ENCODE data around the gene MRPS6. TPM values are rescaled to one million over a fixed set of nuclear protein-coding genes. Genes with fewer than 3 reads are reported as not detected.

The MRPS6 gene
- total and polyA plus RNA-seq, 2 experiments from 2014 or later: 54.9 to 201 TPM

DNA sequence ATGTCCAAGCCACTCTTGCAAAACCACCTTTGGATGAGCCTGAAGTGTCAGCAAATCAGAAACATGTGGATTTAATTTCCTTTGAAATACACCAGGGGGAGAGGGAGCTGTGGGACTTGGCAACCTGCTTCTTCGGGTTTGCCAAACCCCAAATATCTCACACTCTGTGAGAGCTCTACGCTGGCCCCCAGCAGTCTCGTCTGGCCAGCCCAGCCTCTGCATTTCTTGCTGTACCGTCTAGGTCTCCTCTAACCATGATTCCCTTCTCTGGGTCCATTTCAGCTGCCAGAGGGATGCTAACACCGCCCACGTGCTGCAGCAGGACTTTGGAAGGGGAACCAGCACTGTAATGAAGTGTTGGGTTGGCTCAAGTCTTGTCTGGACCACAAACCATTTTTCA lies 114.6 kb downstream of the MRPS6 start:
- H3K27me3 ChIP-seq: no peaks in the 10 kb centered on the region
- H3K9me3 ChIP-seq (ENCODE audit: low read depth): no peaks in the 10 kb centered on the region
- H4K20me1 ChIP-seq (ENCODE audit: insufficient read depth, poor library complexity, severe bottlenecking): no peaks in the 10 kb centered on the region
- no peaks in the 10 kb centered on the region for H3K36me3 ChIP-seq (replicated peaks; ENCODE audit: insufficient read depth, low read depth)
- H3K4me1 ChIP-seq (ENCODE audit: insufficient read depth): peaks cover 10% of the 10 kb centered on the region
- no peak overlapping the region for H3K27ac ChIP-seq
- TF ChIP-seq EZH2 (IDR thresholded peaks at IDR 0.05; ENCODE audit: borderline replicate concordance): no peak
- TF ChIP-seq CTCF (IDR thresholded peaks at IDR 0.05; ENCODE audit: poor library complexity): no peak
- TF ChIP-seq EZH2phosphoT487 (IDR thresholded peaks at IDR 0.05; ENCODE audit: low read depth, severe bottlenecking, unreplicated experiment): no peak
- no peak overlapping the region for H2AFZ ChIP-seq
- H3K79me2 ChIP-seq: no peaks in the 10 kb centered on the region
- no peaks in the 10 kb centered on the region for H3K9me2 ChIP-seq (replicated peaks; ENCODE audit: insufficient read depth)
- H3K4me3 ChIP-seq: no peak overlapping the region
- H3K4me2 ChIP-seq: no peak overlapping the region
- no peak for DNase-seq (ENCODE audit: low spot score)
- WGBS (ENCODE audit: low lambda C conversion rate, missing lambda C conversion rate): 83% methylated on average over 6 of the region's 6 CpGs

GRCh38 chr21:34189506-34189905 lies 116.1 kb downstream of the MRPS6 start:
- WGBS (ENCODE audit: low lambda C conversion rate, missing lambda C conversion rate): 36% methylated on average over 3 of the region's 3 CpGs

GRCh38 chr21:34190576-34191321 lies 117.4 kb downstream of the MRPS6 start:
- H3K4me2 ChIP-seq: peak overlapping the region; percentile 54
- H3K9me3 ChIP-seq (ENCODE audit: low read depth): no peaks in the 10 kb centered on the region
- no peak overlapping the region for H2AFZ ChIP-seq
- H4K20me1 ChIP-seq (ENCODE audit: insufficient read depth, poor library complexity, severe bottlenecking): no peaks in the 10 kb centered on the region
- no peak for TF ChIP-seq EZH2phosphoT487 (IDR thresholded peaks at IDR 0.05; ENCODE audit: low read depth, severe bottlenecking, unreplicated experiment)
- no peak for TF ChIP-seq CTCF (IDR thresholded peaks at IDR 0.05; ENCODE audit: poor library complexity)
- no peak for TF ChIP-seq EZH2 (IDR thresholded peaks at IDR 0.05; ENCODE audit: borderline replicate concordance)
- H3K4me1 ChIP-seq (ENCODE audit: insufficient read depth): peaks cover 13% of the 10 kb centered on the region
- H3K27ac ChIP-seq: peak overlapping the region; percentile 60
- DNase-seq (ENCODE audit: low spot score): peak; percentile 42
- no peaks in the 10 kb centered on the region for H3K36me3 ChIP-seq (replicated peaks; ENCODE audit: insufficient read depth, low read depth)
- no peaks in the 10 kb centered on the region for H3K27me3 ChIP-seq
- no peaks in the 10 kb centered on the region for H3K9me2 ChIP-seq (replicated peaks; ENCODE audit: insufficient read depth)
- H3K4me3 ChIP-seq: no peak overlapping the region
- H3K79me2 ChIP-seq: no peaks in the 10 kb centered on the region
- 44% methylated on average over 7 of the region's 7 CpGs for WGBS (ENCODE audit: low lambda C conversion rate, missing lambda C conversion rate)

More at GRCh38 chr21:34189506-34189905, 116.1 kb downstream of the MRPS6 start:
- Histone ChIP-seq H3K27ac (peak overlapping the region; percentile 60), H3K27me3 (no peaks in the 10 kb centered on the region), H3K9me2 (replicated peaks; ENCODE audit: insufficient read depth) (no peaks in the 10 kb centered on the region), H3K4me1 (ENCODE audit: insufficient read depth) (peaks cover 11% of the 10 kb centered on the region), H3K4me3 (no peak overlapping the region), H3K79me2 (no peaks in the 10 kb centered on the region), H4K20me1 (ENCODE audit: insufficient read depth, poor library complexity, severe bottlenecking) (no peaks in the 10 kb centered on the region), H3K9me3 (ENCODE audit: low read depth) (no peaks in the 10 kb centered on the region), H3K36me3 (replicated peaks; ENCODE audit: insufficient read depth, low read depth) (no peaks in the 10 kb centered on the region), H2AFZ (no peak overlapping the region), H3K4me2 (no peak overlapping the region)
- TF ChIP-seq CTCF (IDR thresholded peaks at IDR 0.05; ENCODE audit: poor library complexity): no peak
- TF ChIP-seq EZH2phosphoT487 (IDR thresholded peaks at IDR 0.05; ENCODE audit: low read depth, severe bottlenecking, unreplicated experiment): no peak
- TF ChIP-seq EZH2 (IDR thresholded peaks at IDR 0.05; ENCODE audit: borderline replicate concordance): no peak
- no peak for DNase-seq (ENCODE audit: low spot score)

All from hepatocyte (in vitro differentiated cells).